ENCODE measurements around the gene ALOXE3. TPM values are rescaled to one million over a fixed set of nuclear protein-coding genes. Genes with fewer than 3 reads are reported as not detected.
A peak's percentile ranks its signal among the peaks of the same experiment; 100 is the strongest.

The ALOXE3 gene
- total and polyA plus RNA-seq, 4 donors: not detected

DNA sequence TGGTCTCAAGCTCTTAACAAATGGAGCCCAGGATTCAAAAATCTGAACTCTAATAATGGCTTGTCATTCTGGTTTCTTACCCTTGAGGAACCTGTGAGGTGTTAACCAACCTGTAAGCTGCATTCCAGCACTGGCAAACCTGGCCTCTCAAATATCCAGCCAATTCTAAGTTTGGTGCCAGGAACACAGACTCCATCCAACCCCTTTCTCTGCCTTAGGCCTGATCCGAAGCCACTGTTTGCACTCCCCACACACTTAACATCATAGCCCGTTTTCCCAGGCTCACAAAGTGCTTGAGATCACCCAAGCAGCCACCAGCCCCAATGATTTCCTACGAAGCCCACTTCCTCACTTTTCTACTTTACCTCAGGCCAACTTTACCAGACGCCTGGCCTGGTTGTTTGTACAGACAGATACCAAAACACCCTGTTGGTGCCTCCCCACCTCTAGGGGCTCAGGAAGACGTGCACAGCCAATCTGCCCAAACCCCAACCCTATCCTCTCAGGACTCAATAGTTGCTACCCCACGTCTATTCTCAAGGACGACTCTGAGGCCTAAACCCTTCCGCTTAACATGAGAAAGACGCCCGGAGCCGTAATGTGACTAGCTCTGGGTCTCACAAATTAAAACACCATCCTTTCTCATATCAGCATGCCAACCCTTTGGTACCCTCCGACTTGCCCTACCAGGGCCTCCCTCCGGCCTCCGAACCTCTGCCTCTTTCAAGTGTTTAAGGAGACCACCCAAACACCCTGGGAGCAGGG, 37.1 kb upstream of the ALOXE3 start:
- Histone ChIP-seq H3K4me3 (ENCODE audit: low read depth in 1 of 3, low read length in 3 of 3) (peak overlapping the region; percentile 69 to 99 (median 89)), H3K9me3 (ENCODE audit: control insufficient read depth in 4 of 4, low read length in 3 of 4) (no peaks in the 10 kb centered on the region), H3K36me3 (ENCODE audit: control insufficient read depth in 4 of 4, insufficient read depth in 3 of 4, low read depth in 1 of 4, low read length in 3 of 4) (peaks cover 3 to 8% (median 6%) of the 10 kb centered on the region in 4 donors), H3K27me3 (ENCODE audit: control insufficient read depth in 4 of 4, insufficient read depth in 4 of 4, low read length in 3 of 4) (no peaks in the 10 kb centered on the region), H3K27ac (ENCODE audit: low read depth in 1 of 2, low read length in 2 of 2) (peak overlapping the region; percentile 97 to 99), H3K9ac (ENCODE audit: low read depth in 1 of 2, low read length in 2 of 2) (peak overlapping the region; percentile 88 to 100), H3K4me1 (ENCODE audit: control insufficient read depth in 4 of 4, insufficient read depth in 4 of 4, low read length in 3 of 4) (peaks cover 14 to 64% (median 39%) of the 10 kb centered on the region in 4 donors)
- DNase-seq (ENCODE audit: low spot score): no peak
- WGBS: 15% methylated on average over 14 of the region's 14 CpGs
- TF ChIP-seq FOXA1 (IDR thresholded peaks at IDR 0.05) (no peak), EGR1 (IDR thresholded peaks at IDR 0.05; ENCODE audit: low read depth in 2 of 2) (no peak), GABPA (IDR thresholded peaks at IDR 0.05 in 1 of 2, conservative IDR thresholded peaks at IDR 0.05 in 1 of 2) (no peak), RAD21 (IDR thresholded peaks at IDR 0.05) (no peak), NR2F2 (IDR thresholded peaks at IDR 0.05) (no peak), HNF4A (conservative IDR thresholded peaks at IDR 0.05) (no peak), FOXA2 (IDR thresholded peaks at IDR 0.05) (no peak), JUND (IDR thresholded peaks at IDR 0.05) (no peak), SP1 (IDR thresholded peaks at IDR 0.05) (no peak), RXRA (IDR thresholded peaks at IDR 0.05) (no peak), TAF1 (conservative IDR thresholded peaks at IDR 0.05) (no peak), HNF4G (IDR thresholded peaks at IDR 0.05) (no peak), YY1 (IDR thresholded peaks at IDR 0.05) (no peak)
- TF ChIP-seq, protein P1, sequence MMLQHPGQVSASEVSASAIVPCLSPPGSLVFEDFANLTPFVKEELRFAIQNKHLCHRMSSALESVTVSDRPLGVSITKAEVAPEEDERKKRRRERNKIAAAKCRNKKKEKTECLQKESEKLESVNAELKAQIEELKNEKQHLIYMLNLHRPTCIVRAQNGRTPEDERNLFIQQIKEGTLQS (IDR thresholded peaks at IDR 0.05): no peak
- TF ChIP-seq, protein P2, sequence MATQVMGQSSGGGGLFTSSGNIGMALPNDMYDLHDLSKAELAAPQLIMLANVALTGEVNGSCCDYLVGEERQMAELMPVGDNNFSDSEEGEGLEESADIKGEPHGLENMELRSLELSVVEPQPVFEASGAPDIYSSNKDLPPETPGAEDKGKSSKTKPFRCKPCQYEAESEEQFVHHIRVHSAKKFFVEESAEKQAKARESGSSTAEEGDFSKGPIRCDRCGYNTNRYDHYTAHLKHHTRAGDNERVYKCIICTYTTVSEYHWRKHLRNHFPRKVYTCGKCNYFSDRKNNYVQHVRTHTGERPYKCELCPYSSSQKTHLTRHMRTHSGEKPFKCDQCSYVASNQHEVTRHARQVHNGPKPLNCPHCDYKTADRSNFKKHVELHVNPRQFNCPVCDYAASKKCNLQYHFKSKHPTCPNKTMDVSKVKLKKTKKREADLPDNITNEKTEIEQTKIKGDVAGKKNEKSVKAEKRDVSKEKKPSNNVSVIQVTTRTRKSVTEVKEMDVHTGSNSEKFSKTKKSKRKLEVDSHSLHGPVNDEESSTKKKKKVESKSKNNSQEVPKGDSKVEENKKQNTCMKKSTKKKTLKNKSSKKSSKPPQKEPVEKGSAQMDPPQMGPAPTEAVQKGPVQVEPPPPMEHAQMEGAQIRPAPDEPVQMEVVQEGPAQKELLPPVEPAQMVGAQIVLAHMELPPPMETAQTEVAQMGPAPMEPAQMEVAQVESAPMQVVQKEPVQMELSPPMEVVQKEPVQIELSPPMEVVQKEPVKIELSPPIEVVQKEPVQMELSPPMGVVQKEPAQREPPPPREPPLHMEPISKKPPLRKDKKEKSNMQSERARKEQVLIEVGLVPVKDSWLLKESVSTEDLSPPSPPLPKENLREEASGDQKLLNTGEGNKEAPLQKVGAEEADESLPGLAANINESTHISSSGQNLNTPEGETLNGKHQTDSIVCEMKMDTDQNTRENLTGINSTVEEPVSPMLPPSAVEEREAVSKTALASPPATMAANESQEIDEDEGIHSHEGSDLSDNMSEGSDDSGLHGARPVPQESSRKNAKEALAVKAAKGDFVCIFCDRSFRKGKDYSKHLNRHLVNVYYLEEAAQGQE (IDR thresholded peaks at IDR 0.05): no peak
- TF ChIP-seq, protein P3, sequence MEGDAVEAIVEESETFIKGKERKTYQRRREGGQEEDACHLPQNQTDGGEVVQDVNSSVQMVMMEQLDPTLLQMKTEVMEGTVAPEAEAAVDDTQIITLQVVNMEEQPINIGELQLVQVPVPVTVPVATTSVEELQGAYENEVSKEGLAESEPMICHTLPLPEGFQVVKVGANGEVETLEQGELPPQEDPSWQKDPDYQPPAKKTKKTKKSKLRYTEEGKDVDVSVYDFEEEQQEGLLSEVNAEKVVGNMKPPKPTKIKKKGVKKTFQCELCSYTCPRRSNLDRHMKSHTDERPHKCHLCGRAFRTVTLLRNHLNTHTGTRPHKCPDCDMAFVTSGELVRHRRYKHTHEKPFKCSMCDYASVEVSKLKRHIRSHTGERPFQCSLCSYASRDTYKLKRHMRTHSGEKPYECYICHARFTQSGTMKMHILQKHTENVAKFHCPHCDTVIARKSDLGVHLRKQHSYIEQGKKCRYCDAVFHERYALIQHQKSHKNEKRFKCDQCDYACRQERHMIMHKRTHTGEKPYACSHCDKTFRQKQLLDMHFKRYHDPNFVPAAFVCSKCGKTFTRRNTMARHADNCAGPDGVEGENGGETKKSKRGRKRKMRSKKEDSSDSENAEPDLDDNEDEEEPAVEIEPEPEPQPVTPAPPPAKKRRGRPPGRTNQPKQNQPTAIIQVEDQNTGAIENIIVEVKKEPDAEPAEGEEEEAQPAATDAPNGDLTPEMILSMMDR (IDR thresholded peaks at IDR 0.05; ENCODE audit: low read depth, low read length, missing input control): no peak
- TF ChIP-seq, protein P4, sequence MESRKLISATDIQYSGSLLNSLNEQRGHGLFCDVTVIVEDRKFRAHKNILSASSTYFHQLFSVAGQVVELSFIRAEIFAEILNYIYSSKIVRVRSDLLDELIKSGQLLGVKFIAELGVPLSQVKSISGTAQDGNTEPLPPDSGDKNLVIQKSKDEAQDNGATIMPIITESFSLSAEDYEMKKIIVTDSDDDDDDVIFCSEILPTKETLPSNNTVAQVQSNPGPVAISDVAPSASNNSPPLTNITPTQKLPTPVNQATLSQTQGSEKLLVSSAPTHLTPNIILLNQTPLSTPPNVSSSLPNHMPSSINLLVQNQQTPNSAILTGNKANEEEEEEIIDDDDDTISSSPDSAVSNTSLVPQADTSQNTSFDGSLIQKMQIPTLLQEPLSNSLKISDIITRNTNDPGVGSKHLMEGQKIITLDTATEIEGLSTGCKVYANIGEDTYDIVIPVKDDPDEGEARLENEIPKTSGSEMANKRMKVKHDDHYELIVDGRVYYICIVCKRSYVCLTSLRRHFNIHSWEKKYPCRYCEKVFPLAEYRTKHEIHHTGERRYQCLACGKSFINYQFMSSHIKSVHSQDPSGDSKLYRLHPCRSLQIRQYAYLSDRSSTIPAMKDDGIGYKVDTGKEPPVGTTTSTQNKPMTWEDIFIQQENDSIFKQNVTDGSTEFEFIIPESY (IDR thresholded peaks at IDR 0.05): no peak
- TF ChIP-seq, protein P5, sequence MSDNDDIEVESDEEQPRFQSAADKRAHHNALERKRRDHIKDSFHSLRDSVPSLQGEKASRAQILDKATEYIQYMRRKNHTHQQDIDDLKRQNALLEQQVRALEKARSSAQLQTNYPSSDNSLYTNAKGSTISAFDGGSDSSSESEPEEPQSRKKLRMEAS (IDR thresholded peaks at IDR 0.05): no peak

Data from liver (tissue), 9 donors.